DOHH2 (cell line): ENCODE measurements around the gene STAU1.

ENCODE experiments used
- H3F3A ChIP-seq: fragments of 200-600 bp; sonication (generic), shearing (Covaris generic); 2 replicates; pipeline ENCODE4 v1.6.0; 2016; ENCODE audit warnings: antibody characterized with exemption, mild to moderate bottlenecking; ENCODE audit not compliant: control insufficient read depth, insufficient read depth
- H3K27ac ChIP-seq: fragments of 200-600 bp; sonication (generic); 2 replicates; pipeline ENCODE4 v1.5.1; 2014; ENCODE audit warnings: low read depth, mild to moderate bottlenecking, low read length, moderate library complexity
- H3K27me3 ChIP-seq: fragments of 200-600 bp; sonication (generic); 2 replicates; pipeline ENCODE4 v1.6.1; 2014; ENCODE audit warnings: mild to moderate bottlenecking, low read length, mixed read lengths; ENCODE audit not compliant: control insufficient read depth
- H3K36me3 ChIP-seq: fragments of 200-600 bp; sonication (generic); 2 replicates; pipeline ENCODE4 v1.6.1; 2014; ENCODE audit warnings: mild to moderate bottlenecking, low read length, moderate library complexity, mixed read lengths; ENCODE audit not compliant: control insufficient read depth
- H3K4me1 ChIP-seq: fragments of 200-600 bp; sonication (generic); 2 replicates; pipeline ENCODE4 v1.6.1; 2014; ENCODE audit warnings: mild to moderate bottlenecking, low read length, mixed read lengths; ENCODE audit not compliant: control insufficient read depth
- H3K4me2 ChIP-seq: fragments of 200-600 bp; sonication (generic); 2 replicates; pipeline ENCODE4 v1.6.0; 2014; ENCODE audit warnings: mild to moderate bottlenecking, low read length, moderate library complexity
- H3K4me3 ChIP-seq: fragments of 200-600 bp; sonication (generic); 2 replicates; pipeline ENCODE4 v1.5.1; 2014; ENCODE audit warnings: mild to moderate bottlenecking, low read length, mixed read lengths
- H3K79me2 ChIP-seq: fragments of 200-600 bp; sonication (generic); 2 replicates; pipeline ENCODE4 v1.6.1; 2014; ENCODE audit warnings: mild to moderate bottlenecking, low read length, mixed read lengths; ENCODE audit not compliant: control insufficient read depth
- H3K9me2 ChIP-seq: fragments of 200-600 bp; sonication (generic); replicated peaks from 2 replicates; pipeline ENCODE4 v1.6.1; 2014; ENCODE audit warnings: mild to moderate bottlenecking, low read length, mixed read lengths; ENCODE audit not compliant: control insufficient read depth
- H3K9me3 ChIP-seq: fragments of 200-600 bp; sonication (generic); 2 replicates; pipeline ENCODE4 v1.6.1; 2014; ENCODE audit warnings: antibody characterized with exemption, low read length, mixed read lengths; ENCODE audit not compliant: control insufficient read depth, insufficient read depth
- H4K20me1 ChIP-seq: fragments of 200-600 bp; sonication (generic); 2 replicates; pipeline ENCODE4 v1.6.0; 2014; ENCODE audit warnings: low read depth, mild to moderate bottlenecking, antibody characterized with exemption, low read length, moderate library complexity; ENCODE audit not compliant: control insufficient read depth, insufficient read depth
- EZH2phosphoT487 ChIP-seq: fragments of 200-600 bp; sonication (generic); IDR thresholded peaks from 2 replicates; pipeline ENCODE4 v1.6.1; 2017; ENCODE audit warnings: borderline replicate concordance, mild to moderate bottlenecking, antibody characterized with exemption, low read length, moderate library complexity, mixed read lengths
- TF ChIP-seq, protein P1 (sequence below): fragments of 200-600 bp; sonication (generic); IDR thresholded peaks from one replicate; pipeline ENCODE4 v1.5.1; 2014; ENCODE audit warnings: antibody characterized with exemption, mild to moderate bottlenecking, low read depth, low read length; ENCODE audit not compliant: poor library complexity, severe bottlenecking

STAU1 gene

GRCh38 chr20:49210757-49211110, 22.6 kb upstream of the STAU1 start:
- TF ChIP-seq, protein P1, sequence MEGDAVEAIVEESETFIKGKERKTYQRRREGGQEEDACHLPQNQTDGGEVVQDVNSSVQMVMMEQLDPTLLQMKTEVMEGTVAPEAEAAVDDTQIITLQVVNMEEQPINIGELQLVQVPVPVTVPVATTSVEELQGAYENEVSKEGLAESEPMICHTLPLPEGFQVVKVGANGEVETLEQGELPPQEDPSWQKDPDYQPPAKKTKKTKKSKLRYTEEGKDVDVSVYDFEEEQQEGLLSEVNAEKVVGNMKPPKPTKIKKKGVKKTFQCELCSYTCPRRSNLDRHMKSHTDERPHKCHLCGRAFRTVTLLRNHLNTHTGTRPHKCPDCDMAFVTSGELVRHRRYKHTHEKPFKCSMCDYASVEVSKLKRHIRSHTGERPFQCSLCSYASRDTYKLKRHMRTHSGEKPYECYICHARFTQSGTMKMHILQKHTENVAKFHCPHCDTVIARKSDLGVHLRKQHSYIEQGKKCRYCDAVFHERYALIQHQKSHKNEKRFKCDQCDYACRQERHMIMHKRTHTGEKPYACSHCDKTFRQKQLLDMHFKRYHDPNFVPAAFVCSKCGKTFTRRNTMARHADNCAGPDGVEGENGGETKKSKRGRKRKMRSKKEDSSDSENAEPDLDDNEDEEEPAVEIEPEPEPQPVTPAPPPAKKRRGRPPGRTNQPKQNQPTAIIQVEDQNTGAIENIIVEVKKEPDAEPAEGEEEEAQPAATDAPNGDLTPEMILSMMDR, result no peak
- TF ChIP-seq EZH2phosphoT487, result no peak
- H3K79me2 ChIP-seq, result no peaks in the 10 kb centered on the region

GRCh38 chr20:49210101-49210756, 22.1 kb upstream of the STAU1 start:
- Histone ChIP-seq H3K4me1 (no peaks in the 10 kb centered on the region), H3K9me2 (no peaks in the 10 kb centered on the region), H3K9me3 (peaks cover 5% of the 10 kb centered on the region; the same call in 1 of the 2 replicates), H3K27me3 (no peaks in the 10 kb centered on the region), H4K20me1 (no peaks in the 10 kb centered on the region), H3K36me3 (no peaks in the 10 kb centered on the region), H3K27ac (no peak overlapping the region), H3K4me2 (no peak overlapping the region), H3K79me2 (no peaks in the 10 kb centered on the region), H3F3A (no peaks in the 10 kb centered on the region), H3K4me3 (no peak overlapping the region)
- TF ChIP-seq EZH2phosphoT487, result no peak
- TF ChIP-seq, protein P1, result no peak

More at GRCh38 chr20:49210757-49211110, 22.6 kb upstream of the STAU1 start:
- H4K20me1 ChIP-seq, result no peaks in the 10 kb centered on the region
- H3K27me3 ChIP-seq, result no peaks in the 10 kb centered on the region
- H3K27ac ChIP-seq, result no peak overlapping the region
- no peaks in the 10 kb centered on the region for H3K36me3 ChIP-seq
- H3K9me2 ChIP-seq, result no peaks in the 10 kb centered on the region
- no peak overlapping the region for H3K4me3 ChIP-seq
- H3F3A ChIP-seq, result no peaks in the 10 kb centered on the region
- no peak overlapping the region for H3K4me2 ChIP-seq
- H3K9me3 ChIP-seq, result peaks cover 5% of the 10 kb centered on the region; the same call in 1 of the 2 replicates
- H3K4me1 ChIP-seq, result no peaks in the 10 kb centered on the region

DNA sequence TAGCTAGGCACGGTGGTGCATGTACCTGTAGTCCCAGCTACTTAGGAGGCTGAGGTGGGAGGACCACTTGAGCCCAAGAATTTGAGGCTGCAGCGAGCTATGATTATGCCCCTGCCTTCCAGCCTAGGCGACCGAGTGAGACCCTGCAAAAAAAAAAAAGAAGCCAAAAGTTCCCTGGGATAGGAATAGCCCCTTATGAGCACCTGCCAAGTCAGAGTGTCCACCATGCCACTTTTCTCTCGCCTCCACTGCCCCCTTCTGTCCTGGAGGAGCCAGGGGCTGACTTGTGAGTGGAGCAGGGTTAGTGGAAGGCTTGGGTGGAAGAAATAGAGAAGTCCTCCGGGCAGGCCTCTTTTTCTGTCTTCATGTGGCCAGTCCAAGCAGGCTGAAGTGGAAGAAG, 18.9 kb upstream of the STAU1 start:
- TF ChIP-seq, protein P1, result peak; percentile 29
- TF ChIP-seq EZH2phosphoT487, result no peak
- H3K36me3 ChIP-seq, result no peaks in the 10 kb centered on the region
- H3K27ac ChIP-seq, result no peak overlapping the region
- no peaks in the 10 kb centered on the region for H3K27me3 ChIP-seq
- H3K79me2 ChIP-seq, result no peaks in the 10 kb centered on the region
- H3K4me2 ChIP-seq, result no peak overlapping the region
- no peaks in the 10 kb centered on the region for H4K20me1 ChIP-seq
- no peak overlapping the region for H3K4me3 ChIP-seq
- no peaks in the 10 kb centered on the region for H3K9me2 ChIP-seq
- no peaks in the 10 kb centered on the region for H3K4me1 ChIP-seq
- no peaks in the 10 kb centered on the region for H3F3A ChIP-seq
- H3K9me3 ChIP-seq, result peaks cover 5% of the 10 kb centered on the region; the same call in 1 of the 2 replicates
